Stimulated activated effector memory CD8-positive, alpha-beta T cell treated with anti-CD3 and anti-CD28 coated beads, Interleukin-12 subunit alpha, Interleukin-12 subunit beta, amount 100 ng/mL, for 72 hours (primary cell): ENCODE data around the gene SLC35D1.
A peak's percentile ranks its signal among the peaks of the same experiment; 100 is the strongest.
"Not testable (repeated sequence)": the region's sequence is repeated elsewhere in the genome, so short reads cannot be mapped to it uniquely, and the experiment has no call there.

Experiments
- ATAC-seq: fragments of 150-1000 bp; cut with Tn5 transposase; 2 replicates; pipeline ENCODE4 v1.10.0; 2021
- DNase-seq, 2 donors: peaks; one replicate each; pipeline ENCODE4 v3.0.0; 2021 to 2022; ENCODE audit warnings: low spot score in 2 of 2
- H3K27ac Mint-ChIP-seq: one replicate; pipeline ENCODE4 v1.8.0; 2022; ENCODE audit warnings: mild to moderate bottlenecking, mixed read lengths
- H3K36me3 Mint-ChIP-seq: one replicate; pipeline ENCODE4 v1.8.0; 2022; ENCODE audit warnings: mild to moderate bottlenecking, mixed read lengths
- H3K4me1 Mint-ChIP-seq: one replicate; pipeline ENCODE4 v1.8.0; 2022; ENCODE audit warnings: mixed read lengths
- H3K4me3 Mint-ChIP-seq: one replicate; pipeline ENCODE4 v1.8.0; 2022; ENCODE audit warnings: mild to moderate bottlenecking, mixed read lengths
- H3K9me3 Mint-ChIP-seq: one replicate; pipeline ENCODE4 v1.8.0; 2022; ENCODE audit warnings: mixed read lengths

The SLC35D1 gene

DNA sequence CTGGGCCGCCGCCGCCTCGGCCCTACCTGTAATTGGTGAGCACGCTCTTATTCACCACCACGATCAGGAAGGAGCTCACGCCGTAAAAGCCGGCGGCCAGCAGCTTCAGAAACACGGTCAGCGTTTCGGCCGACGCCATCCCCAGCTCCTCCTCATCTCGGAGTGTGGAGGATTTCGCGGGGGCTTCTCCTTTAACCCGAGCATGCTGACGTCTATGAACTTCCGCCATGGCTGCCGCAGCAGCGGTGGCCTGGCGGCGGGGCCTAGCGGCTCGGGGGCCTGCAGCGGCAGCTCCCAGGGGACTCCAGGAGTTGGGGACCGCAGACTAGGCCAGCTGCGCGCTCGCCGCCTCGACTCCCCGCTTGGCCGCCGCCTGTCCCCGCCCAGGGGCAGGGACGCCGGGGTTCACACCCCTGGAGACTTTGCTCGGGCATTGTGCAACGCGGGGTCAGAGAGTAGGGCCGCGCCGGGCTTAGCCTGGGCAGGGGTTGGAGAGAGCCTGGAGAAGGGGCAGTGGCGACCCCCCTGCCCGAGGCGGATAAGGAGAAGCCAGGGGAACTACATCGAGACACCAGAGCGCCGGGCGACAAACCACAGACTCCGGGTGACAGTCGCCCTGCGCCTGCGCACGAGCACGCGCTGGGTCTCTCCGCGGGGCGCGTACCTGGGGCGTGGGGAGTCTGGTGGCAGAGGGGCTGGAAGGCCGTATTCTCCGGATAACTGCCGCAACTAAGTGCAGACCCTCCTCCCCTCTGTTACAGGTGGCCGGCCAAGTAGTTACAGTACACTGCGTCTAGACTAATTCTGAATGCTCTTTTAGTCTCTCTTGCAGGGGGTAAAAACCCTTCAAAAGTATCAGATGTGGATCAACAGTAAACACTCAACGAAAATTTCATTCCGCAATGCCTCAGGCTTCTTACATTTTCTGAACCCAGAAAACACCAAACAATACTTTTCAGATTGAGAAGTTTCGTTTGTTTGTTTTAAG is at the start of gene SLC35D1:
TSS of gene SLC35D1 (minus strand) at position 364 of the 988 bp plus-strand sequence. CDS start at position 229, 135 bp downstream.
- Mint-ChIP-seq H3K36me3 (peaks cover 23% of the 10 kb centered on the region), H3K9me3 (no peaks in the 10 kb centered on the region), H3K4me3 (peak within 1 kb of the TSS; percentile 74), H3K27ac (peak within 1 kb of the TSS; percentile 78), H3K4me1 (peaks cover 22% of the 10 kb centered on the region)
- DNase-seq (peak; percentile 58 to 89), ATAC-seq (peak; percentile 82)

DNA sequence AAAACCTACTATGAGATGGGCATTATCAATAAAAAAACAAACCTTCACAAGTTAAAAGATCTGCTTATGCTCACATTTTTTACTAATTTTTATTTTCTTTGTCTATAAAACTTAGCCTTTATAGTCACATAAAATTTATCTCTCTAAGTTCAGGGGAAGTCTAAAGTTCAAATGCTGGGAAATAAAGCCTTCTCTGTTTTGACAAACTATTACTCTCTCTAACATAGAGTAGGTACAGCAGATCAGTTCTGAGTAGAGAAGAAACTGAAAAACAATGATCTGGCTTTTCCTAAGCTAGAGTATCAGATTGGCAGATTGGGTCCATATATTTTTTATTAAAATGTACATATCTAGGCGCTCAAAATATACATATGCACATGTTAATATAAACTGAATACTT is 49.6 kb upstream of the SLC35D1 start:
- Mint-ChIP-seq H3K27ac (no peak overlapping the region), H3K9me3 (no peaks in the 10 kb centered on the region), H3K4me3 (no peak overlapping the region), H3K36me3 (no peaks in the 10 kb centered on the region), H3K4me1 (no peaks in the 10 kb centered on the region)
- DNase-seq = no peak
- no peak for ATAC-seq

DNA sequence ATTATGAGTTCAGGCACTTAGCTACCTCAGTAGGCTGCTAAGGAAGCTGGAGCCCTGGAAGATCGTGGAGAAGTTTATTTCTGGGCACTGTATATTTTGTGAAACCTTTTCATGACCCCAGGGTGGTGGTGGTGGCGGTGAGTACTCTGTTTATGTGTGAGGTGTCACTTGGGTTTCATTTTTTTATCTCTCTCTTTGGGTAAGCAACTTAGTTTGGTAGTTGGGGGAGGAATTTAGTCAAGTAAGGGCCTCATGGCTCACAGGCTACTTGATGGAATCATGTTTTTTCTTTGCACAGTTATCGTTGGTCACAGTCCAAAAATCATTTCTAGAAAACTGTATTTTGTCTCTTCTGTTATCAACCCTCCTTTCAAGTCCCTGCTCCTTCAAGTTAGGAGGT is 46.9 kb upstream of the SLC35D1 start:
- no peak for ATAC-seq
- Mint-ChIP-seq H3K36me3 (no peaks in the 10 kb centered on the region), H3K9me3 (no peaks in the 10 kb centered on the region), H3K27ac (no peak overlapping the region), H3K4me3 (no peak overlapping the region), H3K4me1 (no peaks in the 10 kb centered on the region)
- no peak for DNase-seq

DNA sequence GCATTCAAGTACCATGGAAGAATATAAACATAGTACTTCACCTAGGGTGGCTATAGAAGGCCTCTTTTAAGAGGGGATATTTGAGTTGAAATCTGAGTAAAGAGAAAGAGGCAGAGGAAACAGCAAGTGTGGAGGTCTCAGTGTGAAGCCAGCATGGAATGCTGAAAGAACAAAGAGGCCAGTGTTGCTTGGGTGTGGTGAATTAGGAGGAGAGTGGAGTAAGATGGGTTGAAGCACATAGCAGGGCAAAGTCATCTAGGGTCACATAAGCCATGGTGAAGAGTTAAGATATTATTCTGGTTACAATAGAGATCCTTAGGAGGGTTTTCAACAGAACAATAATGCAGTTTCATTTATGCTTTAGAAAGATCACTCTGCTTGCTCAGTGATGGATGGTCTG is 43.4 kb upstream of the SLC35D1 start:
- no peaks in the 10 kb centered on the region for H3K4me1 Mint-ChIP-seq
- no peak overlapping the region for H3K27ac Mint-ChIP-seq
- H3K36me3 Mint-ChIP-seq = no peaks in the 10 kb centered on the region
- DNase-seq (no peak), ATAC-seq (no peak)
- H3K4me3 Mint-ChIP-seq = no peak overlapping the region
- no peaks in the 10 kb centered on the region for H3K9me3 Mint-ChIP-seq

DNA sequence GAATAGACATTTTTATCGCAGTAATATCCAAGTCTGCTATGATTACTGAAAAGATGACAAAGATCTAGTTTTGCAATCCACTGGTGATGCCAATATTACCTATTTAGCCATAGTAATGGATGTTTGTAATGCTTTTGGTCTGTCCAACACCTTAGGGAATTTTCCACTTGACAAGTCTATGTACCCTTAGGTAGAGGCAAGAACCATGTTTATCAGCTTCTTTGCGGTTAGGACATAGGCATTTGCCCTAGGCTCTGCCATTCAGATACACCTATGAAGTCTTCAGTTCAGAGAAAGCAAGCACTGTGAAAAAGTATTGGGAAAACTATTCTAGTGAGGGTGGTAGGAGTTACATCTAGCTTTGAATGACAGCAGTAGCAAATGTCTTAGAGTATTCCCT is 40.2 kb upstream of the SLC35D1 start:
- Mint-ChIP-seq H3K9me3 (no peaks in the 10 kb centered on the region), H3K4me3 (no peak overlapping the region), H3K36me3 (no peaks in the 10 kb centered on the region), H3K27ac (no peak overlapping the region), H3K4me1 (no peaks in the 10 kb centered on the region)
- no peak for DNase-seq
- no peak for ATAC-seq

DNA sequence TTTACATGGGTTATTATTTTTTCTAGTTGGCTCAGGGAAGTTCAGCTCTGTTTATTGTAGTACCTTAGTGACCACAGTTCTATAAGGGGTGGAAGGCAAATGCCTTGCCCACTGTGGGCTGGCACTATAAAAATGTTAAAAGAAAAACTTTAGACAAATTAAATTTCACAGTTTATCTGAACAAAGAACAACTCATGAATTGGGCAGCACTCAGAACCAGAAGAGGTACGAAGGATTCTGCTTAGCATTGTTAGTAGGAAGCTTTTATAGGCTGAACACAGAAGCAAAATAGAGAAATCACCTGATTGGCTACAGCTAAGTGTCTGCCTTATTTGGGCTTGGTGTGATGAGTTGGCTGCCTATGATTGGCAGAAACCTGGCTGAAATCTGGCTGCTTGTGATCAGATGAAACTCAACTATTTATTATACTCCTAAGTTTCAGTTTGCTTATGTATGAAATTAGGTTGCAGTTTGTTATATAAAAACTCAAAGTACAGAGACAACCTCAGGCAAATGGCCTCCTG is 35.8 kb upstream of the SLC35D1 start:
- no peaks in the 10 kb centered on the region for H3K4me1 Mint-ChIP-seq
- DNase-seq = no peak

DNA sequence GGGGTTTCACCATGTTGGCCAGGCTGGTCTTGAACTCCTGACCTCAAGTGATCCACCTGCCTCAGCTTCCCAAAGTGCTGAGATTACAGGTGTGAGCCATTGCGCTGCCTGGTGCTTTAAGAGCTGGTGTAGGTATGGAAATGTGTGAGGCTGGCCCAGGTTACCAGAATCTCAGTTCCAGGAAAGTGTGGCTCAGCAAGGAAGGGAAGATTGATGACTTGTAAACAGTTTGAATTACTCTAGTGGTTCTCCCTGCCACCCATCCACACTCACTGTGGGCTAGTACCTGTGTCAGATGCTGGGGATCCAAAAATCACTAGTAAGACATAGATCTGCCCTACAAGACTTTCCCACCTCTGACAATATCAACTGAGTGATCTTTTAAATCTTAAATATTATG is 34.5 kb upstream of the SLC35D1 start:
- Mint-ChIP-seq H3K4me3 (no peak overlapping the region), H3K9me3 (no peaks in the 10 kb centered on the region), H3K36me3 (no peaks in the 10 kb centered on the region), H3K4me1 (no peaks in the 10 kb centered on the region), H3K27ac (no peak overlapping the region)
- ATAC-seq (no peak), DNase-seq (no peak)

More for the DNA sequence above, 35.8 kb upstream of the SLC35D1 start:
- no peaks in the 10 kb centered on the region for H3K36me3 Mint-ChIP-seq
- H3K4me3 Mint-ChIP-seq = no peak overlapping the region
- H3K9me3 Mint-ChIP-seq = no peaks in the 10 kb centered on the region
- no peak for ATAC-seq
- no peak overlapping the region for H3K27ac Mint-ChIP-seq

DNA sequence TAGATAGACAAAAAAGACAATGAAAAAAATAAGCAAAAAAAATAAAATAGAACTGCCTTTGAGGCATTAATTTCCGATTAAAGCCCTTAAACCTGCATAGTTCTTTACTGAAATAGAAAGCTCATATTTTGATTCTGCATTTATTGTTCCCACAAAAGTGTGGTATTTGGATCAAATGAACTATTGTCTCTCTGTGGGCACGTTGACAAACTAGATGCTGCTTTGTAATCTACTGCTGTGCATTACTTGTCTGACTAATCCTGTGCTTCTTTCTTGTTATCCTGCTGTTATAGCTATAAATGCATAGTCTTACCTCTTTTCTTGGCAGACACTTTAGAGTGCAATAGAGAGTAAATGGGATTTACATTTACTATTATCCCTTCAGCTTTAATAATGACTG is 31.4 kb upstream of the SLC35D1 start:
- no peak overlapping the region for H3K4me3 Mint-ChIP-seq
- H3K36me3 Mint-ChIP-seq = no peaks in the 10 kb centered on the region
- no peak overlapping the region for H3K27ac Mint-ChIP-seq
- no peaks in the 10 kb centered on the region for H3K4me1 Mint-ChIP-seq
- DNase-seq (no peak), ATAC-seq (no peak)
- no peaks in the 10 kb centered on the region for H3K9me3 Mint-ChIP-seq

DNA sequence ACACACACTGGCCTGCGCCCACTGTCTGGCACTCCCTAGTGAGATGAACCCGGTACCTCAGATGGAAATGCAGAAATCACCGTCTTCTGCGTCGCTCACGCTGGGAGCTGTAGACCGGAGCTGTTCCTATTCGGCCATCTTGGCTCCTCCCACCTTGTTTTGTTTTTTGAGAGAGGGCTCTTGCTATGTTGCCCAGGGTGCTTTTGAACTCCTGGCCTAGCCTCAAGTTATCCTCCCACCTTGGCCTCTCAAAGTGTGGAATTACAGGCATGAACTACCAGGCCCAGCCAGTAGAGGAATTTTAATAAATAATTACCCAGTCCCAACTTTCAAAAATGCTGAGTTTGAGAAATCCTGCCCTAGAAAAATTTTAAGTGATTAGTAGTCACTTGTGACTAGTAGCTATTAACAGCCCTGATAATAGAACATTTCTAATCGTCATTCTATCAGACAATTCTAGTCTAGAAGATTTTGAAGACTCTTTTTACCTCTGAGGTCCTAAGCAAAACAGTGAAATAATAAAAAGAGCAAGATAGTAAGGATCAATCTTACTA is 30.9 kb upstream of the SLC35D1 start:
- DNase-seq (no peak), ATAC-seq (no peak)
- Mint-ChIP-seq H3K4me3 (no peak overlapping the region), H3K27ac (no peak overlapping the region), H3K9me3 (no peaks in the 10 kb centered on the region), H3K4me1 (no peaks in the 10 kb centered on the region), H3K36me3 (no peaks in the 10 kb centered on the region)

DNA sequence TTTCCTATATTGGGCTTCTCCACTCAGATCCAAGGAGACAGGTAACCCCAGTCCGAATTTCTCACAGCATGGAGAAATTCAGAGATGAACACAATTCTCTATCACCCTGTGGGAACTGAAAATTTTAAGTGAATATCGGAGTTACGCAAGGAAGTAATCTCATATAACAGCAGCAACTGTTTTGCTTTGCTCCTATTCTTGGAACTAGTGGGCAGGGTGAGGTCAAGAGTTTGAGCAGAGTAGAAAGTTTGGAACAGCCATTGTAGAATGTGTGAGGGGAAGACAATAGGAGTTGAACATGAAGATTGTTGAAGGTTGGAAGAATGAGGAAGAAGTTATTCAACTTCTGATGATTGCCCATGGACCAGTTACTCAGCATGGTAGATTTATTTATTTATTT is 24.3 kb upstream of the SLC35D1 start:
- Mint-ChIP-seq H3K4me3 (no peak overlapping the region), H3K9me3 (no peaks in the 10 kb centered on the region), H3K27ac (no peak overlapping the region), H3K36me3 (no peaks in the 10 kb centered on the region), H3K4me1 (no peaks in the 10 kb centered on the region)
- ATAC-seq (no peak), DNase-seq (no peak)

DNA sequence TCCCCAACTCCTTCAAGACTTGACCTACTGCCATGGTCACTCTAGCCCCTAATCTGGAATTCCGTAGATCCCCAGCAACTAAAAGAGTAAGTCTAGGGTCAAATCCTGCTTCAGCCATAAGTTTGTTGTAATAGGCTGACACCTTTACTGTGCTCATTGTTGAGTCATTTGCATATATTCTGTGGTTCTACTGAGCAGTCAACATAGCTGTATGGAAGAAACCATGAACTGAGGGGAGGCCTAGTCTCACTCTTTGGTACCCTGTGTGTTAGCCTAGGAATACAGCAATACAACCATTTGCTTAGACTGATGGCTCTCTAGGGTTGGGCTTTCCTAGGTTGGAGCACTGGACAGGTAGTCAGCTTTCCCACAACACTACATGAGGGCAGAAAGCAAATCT is 23.6 kb upstream of the SLC35D1 start:
- Mint-ChIP-seq H3K4me3 (no peak overlapping the region), H3K9me3 (peaks cover 3% of the 10 kb centered on the region), H3K36me3 (no peaks in the 10 kb centered on the region), H3K4me1 (no peaks in the 10 kb centered on the region), H3K27ac (no peak overlapping the region)
- peak; percentile 54 for ATAC-seq
- no peak for DNase-seq

DNA sequence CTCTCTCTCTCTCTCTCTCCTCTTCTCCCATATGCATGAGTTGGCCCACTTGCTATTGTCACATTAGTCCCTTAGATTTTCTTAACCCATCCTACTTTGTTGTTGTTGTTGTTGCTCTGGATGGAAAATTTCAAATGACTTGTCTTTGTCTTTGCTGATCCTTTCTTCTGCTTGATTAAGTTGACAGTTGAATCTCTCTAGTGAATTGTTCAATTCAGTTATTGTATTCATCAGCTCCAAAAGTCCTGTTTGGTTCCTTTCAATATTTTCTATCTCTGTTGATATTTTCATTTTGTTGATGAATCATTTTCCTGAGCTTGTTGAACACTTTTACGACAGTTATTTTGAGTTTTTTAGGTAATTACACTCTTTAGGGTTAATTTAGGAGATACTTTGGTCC is 18.8 kb upstream of the SLC35D1 start:
- no peak overlapping the region for H3K4me3 Mint-ChIP-seq
- H3K4me1 Mint-ChIP-seq = no peaks in the 10 kb centered on the region
- peaks cover 7% of the 10 kb centered on the region for H3K9me3 Mint-ChIP-seq
- H3K36me3 Mint-ChIP-seq = no peaks in the 10 kb centered on the region
- DNase-seq (no peak), ATAC-seq (no peak)
- no peak overlapping the region for H3K27ac Mint-ChIP-seq

DNA sequence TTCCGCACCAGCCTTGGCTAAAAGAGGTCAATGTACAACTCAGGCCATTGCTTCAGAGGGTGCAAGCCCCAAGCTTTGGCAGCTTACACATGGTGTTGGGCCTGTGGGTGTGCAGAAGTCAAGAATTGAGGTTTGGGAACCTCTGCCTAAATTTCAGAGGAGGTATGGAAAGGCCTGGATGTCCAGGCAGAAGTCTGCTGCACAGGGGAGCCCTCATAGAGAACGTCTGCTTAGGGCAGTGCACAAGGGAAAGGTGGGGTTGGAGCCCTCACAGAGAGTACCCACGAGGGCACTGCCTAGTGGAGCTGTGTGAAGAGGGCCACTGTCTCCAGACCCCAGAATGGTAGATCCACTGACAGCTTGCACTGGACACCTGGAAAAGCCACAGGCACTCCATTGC is 13.7 kb upstream of the SLC35D1 start:
- not testable (repeated sequence) for H3K27ac Mint-ChIP-seq, ATAC-seq, H3K4me3 Mint-ChIP-seq, H3K4me1 Mint-ChIP-seq, H3K36me3 Mint-ChIP-seq, DNase-seq
- H3K9me3 Mint-ChIP-seq = peaks cover 11% of the 10 kb centered on the region

DNA sequence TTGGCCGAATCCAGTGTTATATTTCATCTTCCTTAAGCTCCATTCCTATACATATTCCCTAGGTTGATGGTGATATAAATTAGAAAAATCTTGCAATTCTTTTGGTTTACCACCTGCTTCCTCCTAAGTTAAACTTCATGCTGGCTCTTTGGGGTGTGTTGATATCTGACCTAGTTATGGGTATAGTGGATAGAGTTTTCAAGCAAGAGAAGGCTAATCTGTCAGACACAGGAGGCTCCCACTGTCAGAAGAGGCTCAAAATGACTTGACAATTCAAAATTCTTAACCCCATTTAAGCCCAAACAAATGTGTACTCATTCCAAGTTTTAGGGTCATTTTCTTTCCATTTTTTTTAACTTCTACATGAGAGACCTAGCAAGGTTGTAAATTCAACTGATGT is 8.5 kb upstream of the SLC35D1 start:
- no peak overlapping the region for H3K4me3 Mint-ChIP-seq
- H3K27ac Mint-ChIP-seq = no peak overlapping the region
- ATAC-seq = no peak
- H3K9me3 Mint-ChIP-seq = peaks cover 3% of the 10 kb centered on the region
- no peaks in the 10 kb centered on the region for H3K36me3 Mint-ChIP-seq
- DNase-seq = no peak
- H3K4me1 Mint-ChIP-seq = no peaks in the 10 kb centered on the region

DNA sequence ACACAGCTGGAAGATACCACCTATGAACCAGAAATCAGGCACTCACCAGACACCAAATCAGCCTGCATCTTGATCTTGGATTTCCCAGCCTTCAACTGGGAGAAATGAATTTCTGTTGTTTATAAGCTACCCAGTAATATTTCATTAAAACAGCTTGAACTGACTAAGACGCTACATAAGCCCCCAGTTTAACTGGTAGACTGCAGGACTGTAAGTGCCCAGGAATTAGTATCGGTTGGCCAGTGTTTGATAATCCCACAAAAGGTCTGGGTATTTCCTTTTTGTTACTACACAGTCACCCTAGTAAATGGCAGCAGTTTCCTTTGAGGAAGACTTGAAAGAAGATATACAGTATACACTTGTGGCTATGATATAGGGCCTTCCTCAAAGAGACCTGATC is 7.3 kb upstream of the SLC35D1 start:
- DNase-seq (no peak), ATAC-seq (no peak)
- H3K36me3 Mint-ChIP-seq = no peaks in the 10 kb centered on the region
- no peak overlapping the region for H3K4me3 Mint-ChIP-seq
- no peak overlapping the region for H3K27ac Mint-ChIP-seq
- no peaks in the 10 kb centered on the region for H3K4me1 Mint-ChIP-seq
- H3K9me3 Mint-ChIP-seq = no peaks in the 10 kb centered on the region

DNA sequence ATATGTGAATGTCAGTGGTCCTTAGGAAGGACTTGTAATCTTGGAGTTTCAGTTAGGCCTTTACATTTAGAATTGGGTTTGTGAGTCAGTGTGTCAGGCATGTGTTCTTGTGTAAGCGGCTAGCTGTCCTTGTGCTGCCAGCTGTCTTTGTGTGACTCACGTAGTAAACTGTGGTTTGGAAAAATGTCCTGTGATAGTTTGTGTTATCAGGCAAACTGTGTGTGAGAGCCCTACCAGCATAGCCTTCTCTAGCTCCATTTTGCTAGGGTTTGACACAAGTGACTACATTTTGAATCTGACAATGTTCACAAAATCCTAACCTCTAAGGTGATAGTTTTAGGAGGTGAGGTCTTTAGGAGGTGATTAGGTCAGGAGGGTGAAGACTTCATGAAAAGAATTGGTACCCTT is 6.9 kb upstream of the SLC35D1 start:
- H3K36me3 Mint-ChIP-seq = no peaks in the 10 kb centered on the region
- no peak overlapping the region for H3K4me3 Mint-ChIP-seq
- H3K9me3 Mint-ChIP-seq = no peaks in the 10 kb centered on the region
- ATAC-seq = no peak
- no peak for DNase-seq
- no peaks in the 10 kb centered on the region for H3K4me1 Mint-ChIP-seq
- no peak overlapping the region for H3K27ac Mint-ChIP-seq
